ENCODE results near the gene FBXO21. TPM values are rescaled to one million over a fixed set of nuclear protein-coding genes. Genes with fewer than 3 reads are reported as not detected.
A peak's percentile ranks its signal among the peaks of the same experiment; 100 is the strongest.

Gene FBXO21
- total and polyA plus RNA-seq, 2 of the 13 experiments (the other 11 are each of a cell fraction or from before 2014, with no cell fraction given): 15.6 to 32.5 TPM

- TF ChIP-seq IKZF5 (CRISPR knock-in tag; IDR thresholded peaks at IDR 0.05): no peak
Measured at GRCh38 chr12:117126335-117126734, 63.9 kb downstream of the FBXO21 start (continued).

DNA sequence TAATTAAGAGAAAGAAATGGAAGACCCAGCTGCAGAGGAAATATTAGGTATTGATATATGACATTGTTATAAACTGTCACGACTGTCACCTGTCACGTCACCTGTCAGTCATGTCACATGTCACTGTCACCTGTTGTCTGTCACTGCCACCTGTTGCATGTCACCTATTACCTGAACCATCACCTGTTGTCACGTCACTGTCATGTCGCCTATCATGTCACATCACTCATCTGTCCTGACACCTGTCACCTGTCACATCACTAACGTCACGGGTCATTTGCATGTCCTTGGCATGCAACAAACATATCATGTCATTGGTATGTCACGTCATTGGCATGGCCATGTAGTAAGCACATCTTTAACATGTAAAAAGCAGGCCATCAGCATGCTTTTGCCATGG, 64.5 kb downstream of the FBXO21 start:
- H3K27me3 ChIP-seq (ENCODE audit: control insufficient read depth in 1 of 2, insufficient read depth in 2 of 2, low read length in 2 of 2): no peaks in the 10 kb centered on the region
- no peak overlapping the region for H3K9ac ChIP-seq (ENCODE audit: insufficient read depth, low read depth, low read length)
- no peak overlapping the region for H3K4me3 ChIP-seq (replicated peaks in 1 of 3; ENCODE audit: insufficient read depth in 1 of 3, low read depth in 2 of 3, low read length in 3 of 3)
- WGBS (ENCODE audit: low lambda C conversion rate): 69% methylated on average over 7 of the region's 7 CpGs
- H3K36me3 ChIP-seq (replicated peaks in 1 of 2; ENCODE audit: control insufficient read depth in 1 of 2, insufficient read depth in 2 of 2, low read length in 2 of 2): no peaks in the 10 kb centered on the region
- H2AFZ ChIP-seq (ENCODE audit: low read length): no peak overlapping the region
- H3K4me1 ChIP-seq (ENCODE audit: insufficient read depth, low read length): peaks cover 46% of the 10 kb centered on the region
- H3K79me2 ChIP-seq (ENCODE audit: insufficient read depth, low read length): no peaks in the 10 kb centered on the region
- TF ChIP-seq ZNF556 (CRISPR knock-in tag; IDR thresholded peaks at IDR 0.05; ENCODE audit: borderline replicate concordance) (no peak), CREB1 (IDR thresholded peaks at IDR 0.05) (peak; percentile 87), CREB1 (CRISPR knock-in tag; IDR thresholded peaks at IDR 0.05) (no peak), ZNF563 (CRISPR knock-in tag; IDR thresholded peaks at IDR 0.05) (no peak), MAX (IDR thresholded peaks at IDR 0.05) (no peak), DMTF1 (CRISPR knock-in tag; IDR thresholded peaks at IDR 0.05) (no peak), KAT8 (CRISPR knock-in tag; IDR thresholded peaks at IDR 0.05) (no peak)
- TF ChIP-seq, protein P1, sequence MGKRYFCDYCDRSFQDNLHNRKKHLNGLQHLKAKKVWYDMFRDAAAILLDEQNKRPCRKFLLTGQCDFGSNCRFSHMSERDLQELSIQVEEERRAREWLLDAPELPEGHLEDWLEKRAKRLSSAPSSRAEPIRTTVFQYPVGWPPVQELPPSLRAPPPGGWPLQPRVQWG (CRISPR knock-in tag; IDR thresholded peaks at IDR 0.05; ENCODE audit: borderline replicate concordance, low read depth): no peak
- in situ Hi-C loops (cut with HindIII; ENCODE audit: extremely low pct_ligation_motif_present, low pct_unique_long_range_greater_than_20kb): no loop called here
- intact Hi-C loops (cut with micrococcal nuclease; ENCODE audit: unreplicated experiment): no loop called here
- FAIRE-seq: no peak
- no peak overlapping the region for H3K27ac ChIP-seq (ENCODE audit: extremely low read length, insufficient read depth, low read length)
- no peaks in the 10 kb centered on the region for H4K20me1 ChIP-seq (ENCODE audit: insufficient read depth, low read length)
- no peak for ATAC-seq
- no peak for DNase-seq (ENCODE audit: low spot score)
- CTCF ChIA-PET (ENCODE audit: low intra/inter-chr PET ratio, low total read pairs): no interaction called here
- peaks cover 19% of the 10 kb centered on the region for H3K9me3 ChIP-seq (ENCODE audit: low read length)
- POLR2A ChIA-PET: no interaction called here
- H3K4me2 ChIP-seq (ENCODE audit: low read depth, low read length): no peak overlapping the region
- BruUV-seq (replicated peaks): no TSS peak

All from HepG2 (cell line).